ENCODE measurements around the gene IL32. TPM values are rescaled to one million over a fixed set of nuclear protein-coding genes. Genes with fewer than 3 reads are reported as not detected.

Gene IL32
- total RNA-seq, 1 donor from 2014 or later: 0.53 TPM

GRCh38 chr16:3027489-3027795 is 38.0 kb upstream of the IL32 start:
- Histone ChIP-seq H3K36me3 (ENCODE audit: control insufficient read depth, insufficient read depth, low read length) (peaks cover 21% of the 10 kb centered on the region), H3K27me3 (ENCODE audit: control insufficient read depth, insufficient read depth, low read length) (no peaks in the 10 kb centered on the region), H3K4me3 (ENCODE audit: low read depth, low read length) (no peak overlapping the region)
- no peak for TF ChIP-seq CTCF (IDR thresholded peaks at IDR 0.05; ENCODE audit: insufficient read depth, low read length, severe bottlenecking)
- no peak for DNase-seq (ENCODE audit: low read depth)
- no peak for FAIRE-seq

GRCh38 chr16:3027983-3028715 is 37.3 kb upstream of the IL32 start:
- peak; percentile 90 for TF ChIP-seq CTCF (IDR thresholded peaks at IDR 0.05; ENCODE audit: insufficient read depth, low read length, severe bottlenecking)
- FAIRE-seq (no peak), DNase-seq (ENCODE audit: low read depth) (peak; percentile 68)
- Histone ChIP-seq H3K36me3 (ENCODE audit: control insufficient read depth, insufficient read depth, low read length) (peaks cover 19% of the 10 kb centered on the region), H3K4me3 (ENCODE audit: low read depth, low read length) (no peak overlapping the region), H3K27me3 (ENCODE audit: control insufficient read depth, insufficient read depth, low read length) (no peaks in the 10 kb centered on the region)

GRCh38 chr16:3028716-3029319 is 36.6 kb upstream of the IL32 start:
- TF ChIP-seq CTCF (IDR thresholded peaks at IDR 0.05; ENCODE audit: insufficient read depth, low read length, severe bottlenecking): no peak
- no peak for DNase-seq (ENCODE audit: low read depth)
- Histone ChIP-seq H3K36me3 (ENCODE audit: control insufficient read depth, insufficient read depth, low read length) (peaks cover 19% of the 10 kb centered on the region), H3K27me3 (ENCODE audit: control insufficient read depth, insufficient read depth, low read length) (no peaks in the 10 kb centered on the region), H3K4me3 (ENCODE audit: low read depth, low read length) (no peak overlapping the region)
- FAIRE-seq: no peak

- TF ChIP-seq CTCF (IDR thresholded peaks at IDR 0.05; ENCODE audit: insufficient read depth, low read length, severe bottlenecking): no peak
- FAIRE-seq (no peak), DNase-seq (ENCODE audit: low read depth) (peak; percentile 32)
- peaks cover 2% of the 10 kb centered on the region for H3K27me3 ChIP-seq (ENCODE audit: control insufficient read depth, insufficient read depth, low read length)
- peak overlapping the region; percentile 13 for H3K4me3 ChIP-seq (ENCODE audit: low read depth, low read length)
- H3K36me3 ChIP-seq (ENCODE audit: control insufficient read depth, insufficient read depth, low read length): peaks cover 20% of the 10 kb centered on the region
These were observed 35.8 kb upstream of the IL32 start for GRCh38 chr16:3029491-3030221.

GRCh38 chr16:3030222-3031212 is 34.9 kb upstream of the IL32 start:
- DNase-seq (ENCODE audit: low read depth) (no peak), FAIRE-seq (no peak)

More at GRCh38 chr16:3030222-3031212, 34.9 kb upstream of the IL32 start:
- H3K27me3 ChIP-seq (ENCODE audit: control insufficient read depth, insufficient read depth, low read length): peaks cover 4% of the 10 kb centered on the region
- H3K4me3 ChIP-seq (ENCODE audit: low read depth, low read length): no peak overlapping the region
- H3K36me3 ChIP-seq (ENCODE audit: control insufficient read depth, insufficient read depth, low read length): peaks cover 18% of the 10 kb centered on the region
- no peak for TF ChIP-seq CTCF (IDR thresholded peaks at IDR 0.05; ENCODE audit: insufficient read depth, low read length, severe bottlenecking)

Data from bronchial epithelial cell (primary cell).